ENCODE results near the gene S100A5.

S100A5 gene

GRCh38 chr1:153536671-153537375 is 3.9 kb downstream of the S100A5 start:
- peak overlapping the region; percentile 59; the same call in 1 of the 2 replicates for H3K27ac ChIP-seq
- no peak for TF ChIP-seq CTCF (conservative IDR thresholded peaks at IDR 0.05)

GRCh38 chr1:153536012-153536670 is 4.6 kb downstream of the S100A5 start:
- TF ChIP-seq CTCF (conservative IDR thresholded peaks at IDR 0.05) = no peak
- peak overlapping the region; percentile 59; the same call in 1 of the 2 replicates for H3K27ac ChIP-seq

- peak within 1 kb of the TSS; percentile 59; the same call in 1 of the 2 replicates for H3K27ac ChIP-seq
These were observed 5.3 kb downstream of the S100A5 start, which contains the start of gene S100A6 for GRCh38 chr1:153535242-153536011. TSS of gene S100A6 (minus strand) at chr1:153535991. CDS start at chr1:153535339, 652 bp downstream.

GRCh38 chr1:153534925-153535241 is 5.9 kb downstream of the S100A5 start:
- TF ChIP-seq CTCF (conservative IDR thresholded peaks at IDR 0.05) = no peak
- H3K27ac ChIP-seq = no peak overlapping the region

More at GRCh38 chr1:153535242-153536011, 5.3 kb downstream of the S100A5 start, which contains the start of gene S100A6:
- no peak for TF ChIP-seq CTCF (conservative IDR thresholded peaks at IDR 0.05)

GRCh38 chr1:153534226-153534924 is 6.4 kb downstream of the S100A5 start:
- H3K27ac ChIP-seq = no peak overlapping the region
- no peak for TF ChIP-seq CTCF (conservative IDR thresholded peaks at IDR 0.05)

GRCh38 chr1:153533689-153534201 is 7.0 kb downstream of the S100A5 start:
- no peak for TF ChIP-seq CTCF (conservative IDR thresholded peaks at IDR 0.05)
- no peak overlapping the region for H3K27ac ChIP-seq
